Measurements from ENCODE around the gene RNF222.
A peak's percentile ranks its signal among the peaks of the same experiment; 100 is the strongest.
"Not testable (repeated sequence)": the region's sequence is repeated elsewhere in the genome, so short reads cannot be mapped to it uniquely, and the experiment has no call there.

Gene RNF222

GRCh38 chr17:8409966-8410882 lies 12.6 kb upstream of the RNF222 start:
- DNase-seq: peak; percentile 19 to 41

GRCh38 chr17:8408371-8408770 lies 10.7 kb upstream of the RNF222 start:
- DNase-seq: no peak

- DNase-seq: no peak
These were observed 8.5 kb upstream of the RNF222 start for GRCh38 chr17:8406174-8406573.

GRCh38 chr17:8405499-8406016 lies 7.9 kb upstream of the RNF222 start:
- DNase-seq: no peak

- DNase-seq: no peak
These were observed 5.4 kb upstream of the RNF222 start for GRCh38 chr17:8402921-8403536.

- DNase-seq: no peak
These were observed 3.5 kb upstream of the RNF222 start for GRCh38 chr17:8401107-8401506.

GRCh38 chr17:8398980-8399379 lies 1.4 kb upstream of the RNF222 start:
- DNase-seq: no peak

GRCh38 chr17:8394497-8394896 lies 3.1 kb downstream of the RNF222 start:
- DNase-seq: not testable (repeated sequence)

- no peak for DNase-seq
These were observed 4.0 kb downstream of the RNF222 start for GRCh38 chr17:8393470-8394231.

- DNase-seq: no peak
These were observed 4.8 kb downstream of the RNF222 start for GRCh38 chr17:8392674-8393469.

- no peak for DNase-seq
These were observed 5.4 kb downstream of the RNF222 start for GRCh38 chr17:8392274-8392673.

GRCh38 chr17:8391711-8392110 lies 5.9 kb downstream of the RNF222 start:
- no peak for DNase-seq

GRCh38 chr17:8387914-8388651 lies 9.5 kb downstream of the RNF222 start:
- no peak for DNase-seq

GRCh38 chr17:8386841-8387240 lies 10.8 kb downstream of the RNF222 start:
- DNase-seq: no peak

- DNase-seq: no peak
These were observed 12.7 kb downstream of the RNF222 start for GRCh38 chr17:8384801-8385378.

- peak; percentile 88 to 91 for DNase-seq
These were observed 14.3 kb downstream of the RNF222 start, which contains the start of gene RPL26 for GRCh38 chr17:8383143-8383822. RPL26 (minus strand) TSS chr17:8383193; CDS start chr17:8382310, 883 bp downstream.

- DNase-seq: no peak
These were observed 14.8 kb downstream of the RNF222 start for GRCh38 chr17:8382880-8383142.

- DNase-seq: no peak
These were observed 15.4 kb downstream of the RNF222 start for GRCh38 chr17:8382052-8382879.

- DNase-seq: no peak
These were observed 17.6 kb downstream of the RNF222 start for GRCh38 chr17:8380049-8380448.

GRCh38 chr17:8378117-8378516 lies 19.5 kb downstream of the RNF222 start:
- not testable (repeated sequence) for DNase-seq

All from NCI-H187 (cell line).